ENCODE data around the gene GRK6.

GRK6 gene

GRCh38 chr5:177427211-177427822, 841 bp downstream of the GRK6 start:
- DNase-seq, result peak; percentile 18

DNA sequence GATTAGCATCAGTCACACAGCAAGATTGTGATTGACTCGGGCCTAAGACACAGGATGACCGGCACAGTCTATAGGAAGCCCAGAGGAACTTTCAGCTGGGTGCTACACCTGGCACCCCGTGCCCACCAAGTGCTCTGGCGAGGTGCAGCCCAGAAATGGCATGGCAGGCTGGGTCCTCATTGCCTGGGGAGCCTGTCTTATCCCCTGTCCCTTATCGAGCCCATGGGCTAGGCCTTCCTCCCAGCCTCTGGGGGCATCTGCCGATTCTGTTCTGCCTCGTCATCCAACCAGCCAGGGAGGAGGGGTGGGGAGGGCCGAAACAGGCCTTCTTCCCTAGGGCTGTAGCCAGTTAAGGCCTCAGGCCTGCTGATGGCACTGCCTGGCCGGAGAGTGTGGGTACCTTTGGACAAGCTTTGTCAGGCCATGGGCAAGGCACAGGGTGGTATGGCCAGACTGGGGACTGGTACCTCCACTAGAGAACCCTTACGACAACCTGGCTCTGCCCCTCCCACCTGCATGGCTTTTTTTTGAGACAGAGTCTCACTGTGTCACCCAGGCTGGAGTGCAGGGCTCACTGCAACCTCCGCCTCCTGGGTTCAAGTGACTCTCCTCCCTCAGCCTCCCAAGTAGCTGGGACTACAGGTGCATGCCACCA, 1.6 kb downstream of the GRK6 start:
- peak; percentile 65 for DNase-seq

- peak; percentile 12 for DNase-seq
Observed at GRCh38 chr5:177428574-177429217, 2.2 kb downstream of the GRK6 start.

DNA sequence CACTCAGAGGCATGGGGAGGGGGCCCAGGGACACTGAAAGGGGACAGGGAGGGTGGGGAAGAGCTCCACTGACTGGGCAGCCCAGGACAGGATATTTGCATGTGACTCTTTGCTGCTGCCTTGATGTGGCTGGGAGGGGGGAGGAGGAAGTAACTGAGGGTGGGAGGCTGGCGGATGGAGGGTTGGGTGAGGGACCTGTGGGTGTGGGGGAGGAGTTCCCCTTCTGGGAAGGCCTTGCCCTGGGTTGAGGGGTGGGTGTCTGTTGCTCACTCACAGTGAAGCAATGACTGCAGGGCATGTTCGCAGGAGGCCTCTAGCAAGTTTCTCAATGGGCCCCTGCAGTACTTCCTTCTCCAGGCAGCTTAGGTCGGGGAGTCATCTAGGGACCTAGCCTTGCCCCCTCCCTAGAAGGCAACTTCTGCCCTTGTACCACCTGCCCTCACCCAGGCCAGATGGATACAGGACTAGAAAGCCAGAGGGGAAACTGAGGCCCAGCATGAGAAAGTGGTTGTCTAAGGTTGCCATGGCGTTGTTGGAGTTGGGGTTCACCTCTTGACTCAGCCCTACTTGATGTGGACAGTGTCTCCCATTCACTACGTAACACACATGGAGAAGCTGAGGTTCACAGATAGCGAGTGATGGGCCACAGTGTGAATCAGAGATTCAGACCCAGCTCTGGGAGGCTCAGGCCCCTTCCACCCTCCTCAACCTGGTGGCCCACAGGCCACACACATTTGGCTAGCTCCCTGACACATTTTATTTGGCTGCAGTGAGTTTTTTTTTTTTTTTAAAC, 3.0 kb downstream of the GRK6 start:
- peak; percentile 98 for DNase-seq

DNA sequence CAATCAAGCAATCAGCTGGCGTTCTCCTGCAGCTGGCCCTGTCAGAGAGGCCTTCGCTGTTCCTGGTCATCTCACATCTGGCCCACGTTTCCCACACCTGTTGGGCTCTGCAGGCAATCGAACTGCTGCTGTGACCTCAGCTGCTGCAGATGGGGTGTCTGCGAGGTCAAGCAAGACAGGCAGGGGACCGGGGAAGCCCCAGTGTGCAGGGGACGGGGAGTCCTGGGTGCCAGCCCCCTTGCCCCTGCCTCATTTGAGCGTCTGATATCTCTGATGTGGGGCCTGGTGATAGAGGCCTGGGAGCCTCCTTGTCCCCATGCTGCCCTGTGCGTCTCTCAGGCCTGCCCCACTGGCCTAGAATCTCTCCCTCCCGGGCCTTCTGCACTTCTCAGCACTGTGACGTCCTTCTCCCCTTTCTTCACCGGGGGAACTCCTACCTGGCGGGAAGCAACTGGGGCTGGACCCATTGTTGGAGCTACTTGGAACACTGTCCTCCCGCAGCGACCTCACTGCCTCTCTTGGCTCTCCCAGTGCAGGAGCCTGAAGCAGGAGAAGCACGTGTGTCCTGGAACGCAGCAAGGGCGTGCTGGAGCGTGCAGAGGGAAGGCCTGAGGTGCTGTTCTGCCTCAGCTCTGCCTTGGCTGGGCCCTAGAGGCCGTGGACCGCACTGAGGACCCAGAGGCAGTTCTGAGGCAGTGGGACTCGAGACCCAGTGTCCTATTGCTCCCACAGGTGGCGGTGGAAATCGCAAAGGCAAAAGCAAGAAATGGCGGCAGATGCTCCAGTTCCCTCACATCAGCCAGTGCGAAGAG, 3.9 kb downstream of the GRK6 start:
- DNase-seq, result no peak

DNA sequence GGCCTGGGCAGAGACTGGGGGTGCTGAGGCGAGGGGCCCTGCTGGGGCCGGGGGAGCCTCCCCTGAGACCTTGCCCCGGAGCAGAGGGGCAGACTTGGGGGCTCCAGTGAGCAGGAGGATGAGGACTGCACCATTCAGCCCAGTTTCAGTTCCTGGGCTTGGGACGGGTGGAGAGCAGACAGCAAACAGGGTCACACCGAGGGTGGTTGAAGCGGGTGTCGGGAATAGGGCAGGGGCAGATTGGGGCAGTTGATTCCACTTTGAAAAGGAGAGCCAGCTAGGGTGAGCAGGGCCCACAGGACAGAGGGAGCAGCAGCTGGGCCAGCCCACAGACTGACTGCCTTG, 4.5 kb downstream of the GRK6 start:
- no peak for DNase-seq

GRCh38 chr5:177431317-177432142, 5.1 kb downstream of the GRK6 start:
- DNase-seq, result peak; percentile 33

DNA sequence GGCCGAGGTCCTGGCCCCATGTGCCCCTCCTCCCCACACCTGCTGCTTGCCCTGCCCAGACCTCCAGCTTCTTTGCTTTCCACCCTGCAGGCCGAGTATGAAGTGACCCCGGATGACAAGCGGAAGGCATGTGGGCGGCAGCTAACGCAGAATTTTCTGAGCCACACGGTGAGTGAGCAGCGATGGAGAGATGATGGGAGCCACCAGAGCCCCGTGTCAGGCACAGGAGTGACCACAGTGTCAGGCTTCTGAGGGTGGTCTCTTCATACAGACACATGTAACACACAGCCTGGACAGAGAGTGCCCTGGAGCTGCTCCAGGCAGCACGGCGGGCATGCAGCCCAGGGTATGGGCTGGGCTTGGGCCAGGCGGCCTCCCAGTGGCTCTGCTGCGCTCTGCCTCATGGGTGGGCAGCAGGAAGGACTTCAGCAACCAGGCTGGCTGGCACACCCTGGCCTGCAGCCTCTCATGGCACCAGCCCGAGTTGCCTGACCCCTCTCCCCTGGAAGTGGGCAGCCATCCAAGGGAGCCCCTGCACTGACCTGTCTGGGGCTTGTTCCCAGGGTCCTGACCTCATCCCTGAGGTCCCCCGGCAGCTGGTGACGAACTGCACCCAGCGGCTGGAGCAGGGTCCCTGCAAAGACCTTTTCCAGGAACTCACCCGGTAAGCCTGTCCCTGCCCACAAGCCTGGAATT, 5.8 kb downstream of the GRK6 start:
- DNase-seq, result no peak

DNA sequence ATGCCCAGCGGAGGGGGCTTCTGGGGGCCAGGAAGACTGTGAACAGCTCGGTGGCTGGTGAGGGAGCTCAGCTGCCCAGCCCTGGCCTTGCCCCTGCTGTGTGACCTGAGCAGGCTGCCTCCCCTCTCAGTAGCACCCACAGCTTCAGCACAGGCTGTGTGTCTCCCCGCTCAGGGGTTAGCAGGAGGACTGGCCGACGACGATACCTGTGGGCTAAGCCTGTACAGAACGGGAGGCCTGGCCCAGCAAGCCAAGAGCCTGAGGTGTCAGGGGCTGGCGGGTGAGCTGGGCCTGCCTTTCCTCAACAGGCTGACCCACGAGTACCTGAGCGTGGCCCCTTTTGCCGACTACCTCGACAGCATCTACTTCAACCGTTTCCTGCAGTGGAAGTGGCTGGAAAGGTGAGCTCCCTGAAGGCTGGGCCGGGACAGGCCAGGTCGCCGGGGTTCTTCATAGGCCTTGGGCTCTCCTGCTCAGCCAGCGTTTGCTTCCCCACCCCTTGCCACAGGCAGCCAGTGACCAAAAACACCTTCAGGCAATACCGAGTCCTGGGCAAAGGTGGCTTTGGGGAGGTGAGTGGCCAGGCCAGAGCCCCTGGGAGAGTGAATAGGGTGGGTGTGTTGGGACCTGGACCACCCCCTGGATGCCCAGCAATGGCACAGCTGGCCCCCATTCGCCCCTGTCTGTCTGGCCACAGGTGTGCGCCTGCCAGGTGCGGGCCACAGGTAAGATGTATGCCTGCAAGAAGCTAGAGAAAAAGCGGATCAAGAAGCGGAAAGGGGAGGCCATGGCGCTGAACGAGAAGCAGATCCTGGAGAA, 6.6 kb downstream of the GRK6 start:
- no peak for DNase-seq

DNA sequence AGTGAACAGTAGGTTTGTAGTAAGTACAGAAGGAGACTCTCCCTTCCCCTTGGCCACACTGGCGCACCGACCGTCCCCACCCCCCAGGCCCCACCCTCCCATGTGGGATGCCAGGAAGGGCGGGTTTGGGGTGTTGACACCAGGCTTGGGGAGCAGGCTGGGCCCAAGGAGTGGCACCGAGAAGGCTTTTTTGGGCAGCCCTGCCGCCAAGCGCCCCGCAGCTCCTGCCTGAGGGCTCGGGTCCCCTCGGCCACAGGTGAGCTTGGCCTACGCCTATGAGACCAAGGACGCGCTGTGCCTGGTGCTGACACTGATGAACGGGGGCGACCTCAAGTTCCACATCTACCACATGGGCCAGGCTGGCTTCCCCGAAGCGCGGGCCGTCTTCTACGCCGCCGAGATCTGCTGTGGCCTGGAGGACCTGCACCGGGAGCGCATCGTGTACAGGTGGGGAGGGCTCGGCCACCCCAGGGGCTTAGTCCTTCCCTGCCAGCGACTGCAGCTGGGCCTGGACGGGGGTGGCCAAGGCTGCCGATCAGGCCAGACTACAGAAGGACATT, 7.3 kb downstream of the GRK6 start:
- no peak for DNase-seq

GRCh38 chr5:177434437-177434836, 8.0 kb downstream of the GRK6 start:
- DNase-seq, result no peak

GRCh38 chr5:177434942-177435738, 8.7 kb downstream of the GRK6 start:
- DNase-seq, result no peak

- no peak for DNase-seq
Observed at GRCh38 chr5:177435847-177436536, 9.5 kb downstream of the GRK6 start.

DNA sequence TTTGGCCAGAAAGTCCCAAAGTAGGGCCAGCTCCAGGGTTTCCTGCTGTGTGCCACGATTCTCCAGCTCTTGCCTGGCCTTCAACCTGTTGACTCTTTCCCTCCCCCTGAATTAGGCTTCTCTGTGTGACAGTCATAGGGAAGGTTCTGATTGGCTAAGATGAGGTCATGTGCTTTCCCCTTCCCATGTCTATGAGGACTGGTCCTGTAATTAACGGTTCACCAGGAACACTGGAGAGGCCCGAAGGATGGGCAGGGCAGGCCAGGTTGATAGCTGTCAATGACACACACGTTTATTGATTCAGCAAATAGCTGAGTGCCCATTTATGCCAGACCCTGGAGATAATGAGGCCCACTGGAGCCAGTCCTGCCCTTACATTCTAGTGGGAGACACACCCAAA, 11.1 kb downstream of the GRK6 start:
- no peak for DNase-seq

DNA sequence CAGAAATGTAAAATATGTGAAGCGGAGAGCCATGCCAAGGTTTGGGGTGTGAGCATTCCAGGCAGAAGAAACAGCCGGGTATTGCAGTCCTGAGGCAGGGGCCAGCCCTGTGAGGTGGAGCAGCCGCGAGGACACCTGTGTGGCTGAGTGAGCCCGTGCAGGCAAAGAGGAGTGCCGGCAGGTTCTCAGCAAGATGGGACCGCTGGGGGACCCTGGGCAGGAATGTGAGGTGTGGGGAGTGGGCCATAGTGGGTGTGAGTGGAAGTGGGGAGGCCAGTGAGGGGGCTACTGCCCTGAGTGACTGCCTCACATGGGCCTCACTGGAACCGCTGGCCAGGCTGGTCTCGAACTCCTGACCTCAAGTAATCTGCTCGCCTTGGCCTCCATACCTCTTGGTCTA, 12.0 kb downstream of the GRK6 start:
- no peak for DNase-seq

DNA sequence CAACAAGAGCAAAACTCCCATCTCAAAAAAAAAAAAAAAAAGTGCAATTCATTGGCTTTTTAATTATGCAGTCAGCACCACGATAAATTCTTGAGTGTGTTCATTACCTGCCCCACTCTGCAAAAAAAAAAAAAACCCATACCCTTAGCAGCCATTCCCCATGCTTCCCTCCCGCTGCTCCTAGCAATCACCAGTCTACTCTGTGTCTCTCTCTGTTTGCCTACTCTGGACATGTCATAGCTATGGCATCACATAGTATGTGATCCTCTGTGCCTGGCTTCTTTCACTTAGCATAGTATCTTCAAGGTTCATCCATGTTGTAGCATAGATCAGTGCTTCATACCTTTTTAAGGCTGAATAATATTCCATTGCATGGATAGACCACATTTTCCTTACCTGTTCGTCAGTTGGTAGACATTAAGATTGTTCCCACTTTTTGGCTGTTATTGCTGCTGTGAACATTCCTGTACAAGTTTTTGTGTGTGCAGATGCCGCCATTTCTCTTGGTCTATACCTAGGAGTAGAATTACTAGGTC, 13.1 kb downstream of the GRK6 start:
- DNase-seq, result no peak

- DNase-seq, result no peak
Observed at GRCh38 chr5:177440211-177440989, 13.9 kb downstream of the GRK6 start.
